GM12891 (cell line): Measurements from ENCODE around the gene VPS4A.

ENCODE experiments used
- PAX5 ChIP-seq: IDR thresholded peaks from 2 replicates; pipeline ENCODE4 v1.6.1; 2011; ENCODE audit warnings: low read length, moderate library complexity, mild to moderate bottlenecking; ENCODE audit not compliant: insufficient read depth, severe bottlenecking
- POLR2A ChIP-seq: IDR thresholded peaks from 2 replicates; pipeline ENCODE4 v1.6.1; 2011; ENCODE audit warnings: low read depth, low read length, control low read depth
- POLR2AphosphoS5 ChIP-seq: IDR thresholded peaks from 2 replicates; pipeline ENCODE4 v1.6.1; 2011; ENCODE audit warnings: low read depth, low read length, control low read depth
- POU2F2 ChIP-seq: IDR thresholded peaks from 2 replicates; pipeline ENCODE4 v1.6.1; 2011; ENCODE audit warnings: low read depth, mild to moderate bottlenecking, control low read depth, low read length, moderate library complexity
- SPI1 ChIP-seq: IDR thresholded peaks from 2 replicates; pipeline ENCODE4 v1.6.1; 2011; ENCODE audit warnings: low read depth, low read length, control low read depth
- TAF1 ChIP-seq: IDR thresholded peaks from 2 replicates; pipeline ENCODE4 v1.6.1; 2011; ENCODE audit warnings: low read depth, low read length, control low read depth

- no peak for TF ChIP-seq POLR2A
- no peak for TF ChIP-seq SPI1
- TF ChIP-seq TAF1 = no peak
- no peak for TF ChIP-seq POLR2AphosphoS5
- TF ChIP-seq PAX5 = no peak
- TF ChIP-seq POU2F2 = no peak
Observed at GRCh38 chr16:69345923-69346322, 34.8 kb downstream of the VPS4A start.
